Fibroblast of villous mesenchyme (primary cell): ENCODE data around the gene ALDH1L1. TPM values are rescaled to one million over a fixed set of nuclear protein-coding genes. Genes with fewer than 3 reads are reported as not detected.

ENCODE experiments used
- DNase-seq: peaks from one replicate; pipeline ENCODE4 v3.0.0-alpha.2; 2010; ENCODE audit warnings: low read depth
- H3K4me3 ChIP-seq: 2 replicates; pipeline ENCODE4 v1.5.1; 2011; ENCODE audit warnings: low read depth, mild to moderate bottlenecking, low read length
- total RNA-seq: library from RNA; depleted of rRNA; stranded (reverse); fragments of >200 nt; gene quantifications from 2 replicates; pipeline ENCODE4 v1.2.3, GENCODE V29; 2012
- TF ChIP-seq, protein P1 (sequence below): IDR thresholded peaks from 2 replicates; pipeline ENCODE4 v1.5.1; 2012; ENCODE audit warnings: low read depth, mild to moderate bottlenecking, low read length; ENCODE audit not compliant: insufficient read depth

ALDH1L1 gene
- total RNA-seq, 1 donor, result 3.9 TPM

DNA sequence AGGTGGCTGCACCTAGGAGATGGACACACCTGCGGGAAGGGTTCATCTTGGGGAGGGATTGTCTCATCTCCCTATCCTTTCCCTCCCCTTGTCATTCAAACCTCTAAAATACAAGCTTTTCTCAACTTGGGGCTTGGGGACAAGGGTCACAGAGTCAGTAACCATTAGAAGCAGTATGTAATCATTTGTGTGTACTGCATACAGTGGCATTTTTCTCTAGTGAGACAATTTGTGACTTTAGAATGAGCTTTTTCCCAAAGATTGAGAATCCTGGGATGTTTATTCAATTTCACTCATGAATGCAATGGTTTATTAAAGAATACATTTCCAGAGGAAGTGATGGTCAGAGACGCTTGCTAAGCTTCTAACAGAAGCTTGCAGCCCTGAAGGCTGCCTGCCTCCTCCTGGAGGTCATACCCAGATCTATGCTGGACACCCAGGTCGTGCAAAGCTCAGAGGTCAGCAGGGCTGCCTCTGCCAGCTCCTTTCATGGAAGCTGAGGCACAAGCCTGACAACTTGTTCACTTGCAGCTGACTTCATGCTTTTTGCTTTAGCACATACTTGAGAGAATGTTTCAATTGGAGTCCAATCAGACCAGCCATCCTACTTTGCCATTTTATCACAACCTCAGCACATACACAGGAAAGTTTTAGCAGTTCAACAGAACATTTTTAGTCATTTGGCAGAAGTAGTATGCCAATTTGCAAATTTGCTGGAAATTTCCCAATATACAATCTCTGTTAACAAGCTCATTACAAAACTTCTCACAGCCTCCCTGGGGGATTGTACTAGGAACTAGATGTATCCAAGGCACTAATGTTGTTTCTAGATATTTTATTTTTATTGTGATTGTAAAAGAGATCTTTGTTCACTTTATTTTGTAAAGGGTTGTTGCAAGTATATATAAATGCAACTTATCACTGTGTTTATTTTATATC, 25.6 kb upstream of the ALDH1L1 start:
- TF ChIP-seq, protein P1, sequence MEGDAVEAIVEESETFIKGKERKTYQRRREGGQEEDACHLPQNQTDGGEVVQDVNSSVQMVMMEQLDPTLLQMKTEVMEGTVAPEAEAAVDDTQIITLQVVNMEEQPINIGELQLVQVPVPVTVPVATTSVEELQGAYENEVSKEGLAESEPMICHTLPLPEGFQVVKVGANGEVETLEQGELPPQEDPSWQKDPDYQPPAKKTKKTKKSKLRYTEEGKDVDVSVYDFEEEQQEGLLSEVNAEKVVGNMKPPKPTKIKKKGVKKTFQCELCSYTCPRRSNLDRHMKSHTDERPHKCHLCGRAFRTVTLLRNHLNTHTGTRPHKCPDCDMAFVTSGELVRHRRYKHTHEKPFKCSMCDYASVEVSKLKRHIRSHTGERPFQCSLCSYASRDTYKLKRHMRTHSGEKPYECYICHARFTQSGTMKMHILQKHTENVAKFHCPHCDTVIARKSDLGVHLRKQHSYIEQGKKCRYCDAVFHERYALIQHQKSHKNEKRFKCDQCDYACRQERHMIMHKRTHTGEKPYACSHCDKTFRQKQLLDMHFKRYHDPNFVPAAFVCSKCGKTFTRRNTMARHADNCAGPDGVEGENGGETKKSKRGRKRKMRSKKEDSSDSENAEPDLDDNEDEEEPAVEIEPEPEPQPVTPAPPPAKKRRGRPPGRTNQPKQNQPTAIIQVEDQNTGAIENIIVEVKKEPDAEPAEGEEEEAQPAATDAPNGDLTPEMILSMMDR, result no peak
- DNase-seq, result no peak

DNA sequence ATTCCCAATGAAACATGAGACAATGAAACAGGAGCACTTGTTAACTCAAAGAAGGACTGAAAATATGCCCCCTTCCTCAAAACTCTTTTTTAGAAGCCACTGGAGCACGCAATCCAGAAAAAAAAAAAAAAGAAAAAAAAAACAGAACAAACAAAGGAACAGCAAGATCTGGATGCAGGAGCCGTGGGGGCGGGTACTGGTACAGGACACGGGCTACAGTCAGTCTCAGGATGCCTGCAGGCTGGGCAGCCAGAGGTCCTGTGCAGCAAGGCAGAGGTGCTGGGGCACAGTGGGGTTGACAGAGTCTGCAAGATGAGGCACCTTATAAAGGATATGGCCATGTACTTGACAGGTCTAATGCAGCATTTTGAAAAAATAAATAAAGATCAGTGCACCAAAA, 22.3 kb upstream of the ALDH1L1 start:
- no peak overlapping the region for H3K4me3 ChIP-seq
- TF ChIP-seq, protein P1, result no peak
- DNase-seq, result no peak

More for the DNA sequence above, 25.6 kb upstream of the ALDH1L1 start:
- no peak overlapping the region for H3K4me3 ChIP-seq

DNA sequence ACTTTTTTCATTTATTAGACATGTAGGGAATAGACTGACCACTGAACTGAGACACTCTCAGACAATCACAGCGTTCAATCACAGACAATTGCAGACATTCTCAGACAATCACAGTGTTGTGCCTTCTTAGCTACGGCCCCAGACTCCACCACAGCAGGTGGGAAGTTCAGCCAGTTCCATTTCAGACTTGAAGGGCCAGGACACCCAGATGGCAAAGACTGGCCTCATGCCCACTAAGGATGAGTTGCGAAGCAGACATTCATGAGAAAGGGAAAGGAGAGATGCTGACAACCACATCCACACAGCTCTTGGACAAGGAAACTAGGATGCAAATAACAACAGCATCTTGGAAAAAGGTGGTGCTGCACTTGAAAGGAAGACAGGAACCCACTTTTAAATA, 21.9 kb upstream of the ALDH1L1 start:
- DNase-seq, result no peak

DNA sequence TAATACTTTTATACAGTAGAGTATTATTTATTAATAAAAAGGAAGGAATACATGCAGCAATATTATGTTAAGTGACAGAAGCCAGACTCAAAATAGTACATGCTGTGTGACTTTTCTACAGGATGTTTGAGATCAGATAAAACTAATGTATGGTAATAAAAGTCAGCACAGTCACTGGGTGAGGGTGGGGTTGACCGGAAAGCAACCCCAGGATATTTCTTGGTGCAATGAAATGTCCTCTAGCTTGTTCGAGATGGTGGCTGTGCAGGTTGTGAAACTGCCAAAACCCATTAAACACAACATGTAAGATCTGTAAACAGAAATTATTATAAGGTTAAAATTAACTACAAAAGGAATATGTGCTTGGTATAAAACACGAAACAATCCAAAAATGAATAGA, 20.8 kb upstream of the ALDH1L1 start:
- DNase-seq, result peak; percentile 87
- no peak overlapping the region for H3K4me3 ChIP-seq
- TF ChIP-seq, protein P1, result no peak

More for the DNA sequence above, 21.9 kb upstream of the ALDH1L1 start:
- H3K4me3 ChIP-seq, result no peak overlapping the region
- TF ChIP-seq, protein P1, result no peak

DNA sequence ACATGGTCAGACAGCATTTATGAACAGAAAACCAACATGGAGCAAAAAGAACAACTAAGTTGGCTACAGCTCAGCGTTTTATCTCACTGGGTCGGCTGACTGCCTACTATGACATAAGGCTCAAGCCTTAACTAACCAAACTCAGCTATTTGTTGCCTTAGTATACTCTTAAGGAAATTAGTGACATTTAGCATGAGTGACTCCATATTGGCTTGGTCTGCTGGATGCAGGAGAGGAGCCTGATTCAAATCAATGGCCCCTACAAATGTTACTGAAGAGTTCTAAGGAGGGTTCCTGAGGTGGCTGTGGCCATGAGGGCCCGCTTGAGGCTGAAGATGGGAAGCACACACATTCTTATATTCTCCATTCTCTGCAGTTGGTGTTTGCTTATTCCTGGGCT, 20.1 kb upstream of the ALDH1L1 start:
- H3K4me3 ChIP-seq, result no peak overlapping the region
- TF ChIP-seq, protein P1, result no peak
- no peak for DNase-seq

DNA sequence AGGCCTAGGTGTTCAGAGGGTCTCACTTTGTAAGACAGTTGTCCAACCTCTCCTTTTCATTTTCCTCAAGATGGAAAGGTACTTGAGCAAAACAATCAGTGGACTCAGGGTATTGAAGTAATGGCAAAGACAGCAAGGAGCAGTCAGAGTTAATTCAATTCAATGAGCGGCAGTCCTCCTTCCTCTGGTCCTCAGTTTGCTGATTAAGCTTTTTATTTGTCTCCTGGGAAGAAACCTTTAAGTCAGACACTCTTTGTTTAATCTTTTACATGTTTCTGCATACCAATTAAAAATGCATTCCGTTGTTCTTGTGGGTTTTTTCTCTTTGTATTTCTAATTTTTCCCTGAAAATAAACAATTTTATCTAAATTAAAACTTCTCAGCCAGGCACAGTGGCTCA, 18.9 kb upstream of the ALDH1L1 start:
- DNase-seq, result no peak
- H3K4me3 ChIP-seq, result no peak overlapping the region
- TF ChIP-seq, protein P1, result no peak
